Fibroblast of the aortic adventitia (primary cell): Measurements from ENCODE around the gene ZNF423. TPM values are rescaled to one million over a fixed set of nuclear protein-coding genes. Genes with fewer than 3 reads are reported as not detected.

ENCODE experiments used
- DNase-seq: peaks from one replicate; pipeline ENCODE4 v3.0.0-alpha.2; 2010; ENCODE audit warnings: low read depth
- H3K4me3 ChIP-seq: 2 replicates; pipeline ENCODE4 v1.5.1; 2011; ENCODE audit warnings: low read depth, mild to moderate bottlenecking, control low read depth, low read length, moderate library complexity
- total RNA-seq: library from RNA; depleted of rRNA; stranded (reverse); fragments of >200 nt; gene quantifications from 2 replicates; pipeline ENCODE4 v1.2.3, GENCODE V29; 2012; ENCODE audit warnings: low replicate concordance
- TF ChIP-seq, protein P1 (sequence below): IDR thresholded peaks from 2 replicates; pipeline ENCODE4 v1.5.1; 2011; ENCODE audit warnings: mild to moderate bottlenecking, low read length, control low read depth, inconsistent platforms; ENCODE audit not compliant: insufficient read depth

The ZNF423 gene
- total RNA-seq, 1 donor = 13.5 TPM

DNA sequence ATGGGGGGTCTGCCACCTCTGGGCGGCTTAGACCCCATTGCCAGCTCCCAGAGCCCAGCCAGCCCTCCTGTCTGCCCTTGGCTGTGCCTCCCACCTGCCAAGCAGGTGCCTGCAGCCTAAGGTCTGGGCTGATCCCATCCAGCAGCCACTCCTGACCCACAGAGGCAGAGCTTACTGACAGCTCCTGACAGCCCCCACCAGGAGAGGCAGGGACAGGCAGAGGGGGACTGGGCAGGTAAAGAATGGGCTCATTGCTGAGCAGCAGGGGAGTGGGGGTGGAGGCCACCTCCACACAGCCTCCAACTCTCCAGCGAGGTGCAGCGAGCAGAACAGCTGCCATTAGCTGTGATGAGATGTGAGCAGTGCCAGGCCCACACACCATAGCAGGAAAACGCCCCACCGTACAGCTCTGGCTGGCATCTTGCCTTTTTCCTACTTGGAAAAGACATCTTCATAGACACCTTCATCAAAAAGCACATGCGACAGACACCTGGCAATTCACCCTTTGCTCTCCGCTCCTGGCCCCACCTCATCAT is 317.9 kb downstream of the ZNF423 start:
- TF ChIP-seq, protein P1, sequence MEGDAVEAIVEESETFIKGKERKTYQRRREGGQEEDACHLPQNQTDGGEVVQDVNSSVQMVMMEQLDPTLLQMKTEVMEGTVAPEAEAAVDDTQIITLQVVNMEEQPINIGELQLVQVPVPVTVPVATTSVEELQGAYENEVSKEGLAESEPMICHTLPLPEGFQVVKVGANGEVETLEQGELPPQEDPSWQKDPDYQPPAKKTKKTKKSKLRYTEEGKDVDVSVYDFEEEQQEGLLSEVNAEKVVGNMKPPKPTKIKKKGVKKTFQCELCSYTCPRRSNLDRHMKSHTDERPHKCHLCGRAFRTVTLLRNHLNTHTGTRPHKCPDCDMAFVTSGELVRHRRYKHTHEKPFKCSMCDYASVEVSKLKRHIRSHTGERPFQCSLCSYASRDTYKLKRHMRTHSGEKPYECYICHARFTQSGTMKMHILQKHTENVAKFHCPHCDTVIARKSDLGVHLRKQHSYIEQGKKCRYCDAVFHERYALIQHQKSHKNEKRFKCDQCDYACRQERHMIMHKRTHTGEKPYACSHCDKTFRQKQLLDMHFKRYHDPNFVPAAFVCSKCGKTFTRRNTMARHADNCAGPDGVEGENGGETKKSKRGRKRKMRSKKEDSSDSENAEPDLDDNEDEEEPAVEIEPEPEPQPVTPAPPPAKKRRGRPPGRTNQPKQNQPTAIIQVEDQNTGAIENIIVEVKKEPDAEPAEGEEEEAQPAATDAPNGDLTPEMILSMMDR = no peak
- no peak for DNase-seq
- no peak overlapping the region for H3K4me3 ChIP-seq

DNA sequence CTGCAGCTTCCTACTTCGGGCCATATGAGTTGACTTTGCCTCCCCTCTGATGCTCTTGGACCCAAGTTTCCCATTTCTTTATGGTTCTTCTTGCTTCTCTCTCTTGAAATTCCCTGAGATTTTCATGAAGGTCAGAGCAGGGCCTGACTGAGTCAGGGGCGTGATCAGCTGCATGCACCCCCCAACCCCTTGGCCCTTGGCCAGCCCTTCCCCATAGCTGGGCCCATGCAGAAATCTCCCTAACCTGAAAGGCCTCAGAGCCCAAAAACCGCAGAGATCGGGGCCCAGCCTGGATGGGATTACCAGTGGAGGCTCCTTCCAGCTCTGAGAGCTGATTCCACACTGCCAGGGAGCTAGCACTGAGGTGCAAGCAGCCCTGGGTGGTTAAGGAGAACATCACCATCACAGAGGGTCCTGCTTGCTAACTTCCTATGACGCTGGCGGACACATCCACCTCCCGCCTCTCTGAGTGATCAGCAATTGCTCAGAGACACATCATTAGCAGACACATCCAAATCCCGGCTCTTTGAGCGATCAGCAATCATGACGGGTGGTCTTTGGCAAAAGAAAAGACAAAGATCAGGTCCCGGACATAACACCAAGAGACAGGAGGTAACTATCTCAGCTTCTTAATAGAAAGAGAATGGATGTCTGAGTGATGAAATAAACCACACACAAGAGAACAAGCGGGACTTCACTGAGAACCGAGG is 320.9 kb downstream of the ZNF423 start:
- H3K4me3 ChIP-seq = no peak overlapping the region
- DNase-seq = no peak
- TF ChIP-seq, protein P1 = no peak

DNA sequence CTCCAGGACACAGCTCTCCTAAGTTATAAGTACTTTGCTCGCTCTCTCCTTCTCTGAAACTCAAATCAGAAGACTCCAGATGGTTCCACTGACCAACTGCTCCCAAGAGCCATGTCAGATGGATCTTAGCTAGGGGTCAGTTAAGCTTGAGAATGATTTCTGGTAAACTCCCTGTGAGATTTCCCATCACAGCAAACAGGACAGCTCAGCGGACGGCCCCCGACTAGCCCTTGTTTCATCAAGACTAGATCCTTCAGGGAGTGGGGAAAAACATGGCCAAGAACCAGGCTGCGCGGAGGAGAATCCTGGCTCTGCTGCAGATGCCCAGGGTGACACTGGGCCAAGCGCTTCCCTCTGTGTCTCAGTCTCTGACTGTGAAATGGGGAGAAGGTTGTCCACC is 322.5 kb downstream of the ZNF423 start:
- no peak for DNase-seq
- TF ChIP-seq, protein P1 = no peak
- H3K4me3 ChIP-seq = no peak overlapping the region

DNA sequence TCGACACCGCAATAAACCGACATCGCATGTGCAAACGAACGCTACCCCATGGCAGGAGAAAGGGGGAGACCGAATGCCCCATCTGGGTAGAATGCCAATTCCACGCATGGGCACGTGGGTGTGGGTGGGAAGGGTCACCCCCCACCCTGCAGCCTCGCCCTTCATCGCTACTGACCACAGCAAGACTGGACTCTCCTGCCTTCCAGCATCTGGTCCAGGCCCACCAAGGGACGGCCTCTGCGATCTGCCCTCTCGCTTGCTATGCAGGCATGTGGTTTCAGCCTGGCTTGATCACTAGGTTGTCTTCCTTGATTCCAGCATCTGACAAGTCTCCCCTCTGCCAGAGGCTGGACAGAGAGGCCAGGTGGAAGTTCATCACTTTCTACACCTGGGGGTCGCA is 323.0 kb downstream of the ZNF423 start:
- no peak overlapping the region for H3K4me3 ChIP-seq
- DNase-seq = no peak
- TF ChIP-seq, protein P1 = no peak

DNA sequence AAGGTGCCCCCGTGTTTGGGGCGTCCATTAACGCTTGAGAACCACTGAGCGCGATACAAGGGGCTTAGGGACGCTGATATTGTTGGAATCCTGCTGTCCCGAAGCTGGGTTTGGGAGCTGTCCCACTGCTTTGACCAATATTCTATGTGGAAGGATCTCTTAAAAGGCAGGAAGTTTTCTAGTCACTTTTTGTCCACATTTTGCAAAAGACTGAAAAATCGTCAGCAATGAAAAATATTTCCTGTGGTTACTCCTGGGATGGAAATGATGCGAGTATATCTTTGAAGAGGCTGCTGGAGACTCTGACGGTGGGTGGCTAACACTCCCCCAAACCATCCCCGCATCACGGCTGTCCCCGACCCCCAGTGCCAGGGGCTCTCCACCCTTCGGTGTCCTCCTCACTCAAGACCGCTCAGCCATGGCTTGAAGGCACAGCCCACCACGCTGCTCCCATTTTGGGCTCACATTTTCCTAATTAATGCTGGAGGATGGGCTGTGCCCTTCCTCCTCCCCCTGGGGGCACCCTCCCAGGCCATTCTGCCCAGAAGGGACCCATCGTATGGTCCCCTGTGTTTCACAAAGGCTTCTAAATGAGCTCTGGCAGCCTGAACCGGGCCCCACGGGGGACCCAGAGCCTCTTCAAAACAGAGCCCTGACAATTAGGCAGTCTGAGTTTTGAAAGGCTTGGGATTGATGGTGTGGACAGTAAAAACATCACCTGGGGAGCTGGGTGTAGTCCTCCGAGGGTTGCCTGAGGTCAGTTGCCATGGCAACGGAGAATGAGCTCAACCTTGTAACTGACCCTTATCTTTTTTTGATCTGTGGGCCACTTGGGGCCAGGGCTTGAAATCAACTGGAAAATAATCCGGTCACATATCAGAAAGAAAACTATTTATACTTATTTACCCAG is 323.7 kb downstream of the ZNF423 start:
- TF ChIP-seq, protein P1 = no peak
- no peak for DNase-seq
- no peak overlapping the region for H3K4me3 ChIP-seq

DNA sequence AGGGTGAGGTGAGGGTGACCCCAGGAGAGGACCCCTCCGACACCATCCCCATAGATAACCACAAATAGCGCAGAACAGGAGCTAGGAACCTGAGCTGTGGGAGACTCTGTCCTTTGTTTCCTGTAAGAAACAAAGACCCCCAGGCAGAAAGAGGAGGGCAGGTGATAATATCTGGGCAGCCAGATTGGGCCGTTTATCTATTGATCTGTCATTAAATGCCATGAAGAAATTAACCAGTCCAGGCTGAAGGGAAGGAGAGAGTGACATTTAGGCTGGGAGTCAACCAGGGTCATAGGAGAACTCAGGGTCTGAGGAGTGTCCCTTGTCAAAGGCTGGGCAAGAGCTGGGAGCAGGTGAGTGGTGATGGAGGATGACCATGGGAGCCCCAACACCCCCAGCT is 324.5 kb downstream of the ZNF423 start:
- TF ChIP-seq, protein P1 = no peak
- H3K4me3 ChIP-seq = no peak overlapping the region
- no peak for DNase-seq
